Measurements from ENCODE around the gene LMAN2.

DNA sequence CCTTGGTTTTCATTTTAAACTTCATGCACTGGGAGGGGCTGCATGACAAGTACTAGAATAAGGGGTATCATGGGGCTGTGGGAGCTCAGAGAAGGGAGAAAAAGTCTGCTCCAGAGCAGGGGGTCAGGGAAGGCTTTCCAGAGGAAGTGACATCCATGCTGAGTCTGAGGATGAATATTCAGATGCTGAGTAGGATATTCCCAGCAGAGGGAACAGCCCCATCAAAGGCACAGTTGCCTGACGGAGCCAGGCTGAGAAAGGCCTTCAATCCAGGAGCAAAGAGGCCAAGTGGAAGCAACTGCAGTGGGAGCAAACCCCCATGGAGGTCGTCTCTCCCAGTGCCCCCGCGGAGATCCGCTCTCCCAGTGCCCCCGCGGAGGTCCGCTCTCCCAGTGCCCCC is 44.6 kb upstream of the LMAN2 start:
- TF ChIP-seq CTCF (IDR thresholded peaks at IDR 0.05; ENCODE audit: low read length): no peak
- TF ChIP-seq EZH2 (optimal IDR thresholded peaks at IDR 0.05; ENCODE audit: low read depth, low read length): no peak
- no peak for TF ChIP-seq EZH2phosphoT487 (IDR thresholded peaks at IDR 0.05; ENCODE audit: low read length)
